ENCODE data around the gene NOVA2. TPM values are rescaled to one million over a fixed set of nuclear protein-coding genes. Genes with fewer than 3 reads are reported as not detected.
A peak's percentile ranks its signal among the peaks of the same experiment; 100 is the strongest.

NOVA2 gene
- total and polyA plus RNA-seq, 2 donors (not counting 1 experiment from before 2014, with no cell fraction given) = not detected

GRCh38 chr19:45886427-45887199, 87.1 kb downstream of the NOVA2 start:
- WGBS (ENCODE audit: insufficient coverage) = under 1% methylated on average over 16 of the region's 32 CpGs
- DNase-seq (peak; percentile 94), ATAC-seq (ENCODE audit: low read depth) (peak; percentile 68)
- Histone ChIP-seq H3K27me3 (replicated peaks in 1 of 4; ENCODE audit: control extremely low read depth in 1 of 4, control insufficient read depth in 3 of 4, insufficient read depth in 4 of 4, low read length in 3 of 4) (no peaks in the 10 kb centered on the region), H3K4me2 (replicated peaks; ENCODE audit: low read depth, low read length, poor library complexity, severe bottlenecking) (peak overlapping the region; percentile 97), H3K4me1 (ENCODE audit: control insufficient read depth in 2 of 2, insufficient read depth in 2 of 2, low read length in 2 of 2) (peaks cover 24 to 39% of the 10 kb centered on the region in 2 donors), H4K20me1 (ENCODE audit: control insufficient read depth, insufficient read depth, low read length, poor library complexity, severe bottlenecking) (peaks cover 39% of the 10 kb centered on the region), H3K9me3 (ENCODE audit: control extremely low read depth in 1 of 3, control insufficient read depth in 2 of 3, insufficient read depth in 1 of 3, low read length in 2 of 3) (peaks cover 0 to 2% (median 0%) of the 10 kb centered on the region in 3 donors), H3K79me2 (ENCODE audit: control insufficient read depth, insufficient read depth, low read length) (peaks cover 29% of the 10 kb centered on the region), H3K4me3 (ENCODE audit: control extremely low read depth in 1 of 5, extremely low read depth in 1 of 5, insufficient read depth in 1 of 5, low read depth in 2 of 5, low read length in 4 of 5) (peak overlapping the region; percentile 68 to 86 (median 78)), H3K36me3 (replicated peaks in 1 of 2; ENCODE audit: control extremely low read depth in 1 of 2, control insufficient read depth in 1 of 2, extremely low read depth in 1 of 2, insufficient read depth in 2 of 2, low read length in 1 of 2) (peaks cover 0 to 5% of the 10 kb centered on the region in 2 experiments), H3K9ac (ENCODE audit: low read length) (peak overlapping the region; percentile 74), H3K27ac (ENCODE audit: low read length in 2 of 2) (peak overlapping the region; percentile 83 to 90), H2AFZ (ENCODE audit: insufficient read depth, low read depth, low read length, poor library complexity, severe bottlenecking) (peak overlapping the region; percentile 90)
- no peaks in the 10 kb centered on the region for H3K9me3 Mint-ChIP-seq (ENCODE audit: insufficient read depth)
- ChIA-PET CTCF (interaction anchor here (0.6 to 3.4 kb wide), 7 partner anchors 23 to 835 kb away, joined by 3 to 24 read pairs (median 3); partner anchors contain the start of genes FOXA3, QPCTL and SYMPK), POLR2A (interaction anchor here (1.0 to 2.9 kb wide), 4 partner anchors 16 to 1386 kb away, joined by 4 to 33 read pairs (median 6); partner anchors contain the start of genes MYPOP, SIX5, SYMPK and ZNF180)
- peak overlapping the region; percentile 95 for H3K4me3 Mint-ChIP-seq
- no peaks in the 10 kb centered on the region for H3K27me3 Mint-ChIP-seq
- peak overlapping the region; percentile 94 for H3K27ac Mint-ChIP-seq
- no peak for TF ChIP-seq CTCF (IDR thresholded peaks at IDR 0.05)
- no peak for TF ChIP-seq EZH2 (IDR thresholded peaks at IDR 0.05; ENCODE audit: borderline replicate concordance, insufficient read depth, low read depth, low read length, poor library complexity, severe bottlenecking)
- intact Hi-C loops (cut with micrococcal nuclease) = loop anchor here (1.0 to 5.0 kb wide), 7 partner anchors 16 to 379 kb away; partner anchors contain the start of genes CCDC61, MYPOP, OPA3 and SIX5
- H3K4me1 Mint-ChIP-seq = peaks cover 28% of the 10 kb centered on the region

Measured in B cell (primary cell).